ENCODE measurements around the gene SUSD3. TPM values are rescaled to one million over a fixed set of nuclear protein-coding genes. Genes with fewer than 3 reads are reported as not detected.
A peak's percentile ranks its signal among the peaks of the same experiment; 100 is the strongest.

The SUSD3 gene
- total and polyA plus RNA-seq, 2 of the 4 experiments (the other 2 are of a cell fraction): 0.54 to 1.5 TPM

DNA sequence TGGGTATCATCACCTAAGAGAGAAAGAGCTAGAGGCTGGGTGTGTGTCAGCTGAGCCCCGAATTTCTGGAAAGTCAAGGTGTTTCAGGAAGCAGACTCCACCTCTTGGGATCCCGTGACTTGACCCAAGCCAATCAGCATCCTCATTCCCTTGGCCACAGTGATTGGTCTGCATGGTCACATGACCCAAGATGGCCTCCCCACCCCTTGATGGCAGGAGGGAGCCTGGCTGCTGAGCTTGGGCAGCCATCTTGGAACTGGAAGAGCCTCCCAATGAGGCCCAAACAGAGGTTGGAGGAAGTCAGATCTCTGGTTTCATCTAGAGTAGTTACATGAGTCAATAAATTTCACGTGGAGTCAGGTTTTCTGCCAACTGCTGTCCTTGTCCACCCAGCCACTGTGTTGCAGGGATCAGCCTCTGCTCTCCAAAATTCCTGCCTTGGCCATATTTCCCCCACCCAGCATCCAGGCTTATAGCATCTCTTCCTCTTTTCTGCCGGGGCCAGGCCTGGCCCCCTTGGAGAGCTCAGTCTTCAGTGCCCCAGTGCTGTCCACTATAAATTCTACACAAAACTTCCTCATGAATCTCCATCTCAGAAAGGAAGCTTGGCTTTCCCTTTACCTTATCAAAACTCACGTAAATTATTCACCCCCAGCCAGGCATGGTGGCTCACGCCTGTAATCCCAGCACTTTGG, 17.2 kb upstream of the SUSD3 start:
- CTCF ChIA-PET: no interaction called here
- no peak overlapping the region for H2BK15ac ChIP-seq (ENCODE audit: low read depth, low read length)

More for the DNA sequence above, 17.2 kb upstream of the SUSD3 start:
- Histone ChIP-seq H4K20me1 (ENCODE audit: insufficient read depth, low read length) (no peaks in the 10 kb centered on the region), H3K9ac (ENCODE audit: low read depth, low read length) (no peak overlapping the region), H2BK20ac (ENCODE audit: low read depth, low read length) (no peak overlapping the region), H2AFZ (replicated peaks; ENCODE audit: low read length, poor library complexity) (peak overlapping the region; percentile 18), H4K5ac (ENCODE audit: low read depth, low read length) (no peak overlapping the region), H3K18ac (ENCODE audit: low read depth, low read length) (no peak overlapping the region), H3K14ac (replicated peaks; ENCODE audit: low read depth, low read length) (no peak overlapping the region), H3K4ac (ENCODE audit: low read depth, low read length) (no peak overlapping the region), H3K27ac (ENCODE audit: insufficient read depth, low read length) (no peak overlapping the region), H3K9me1 (ENCODE audit: insufficient read depth, low read length) (no peaks in the 10 kb centered on the region), H4K91ac (ENCODE audit: insufficient read depth, low read depth, low read length) (no peak overlapping the region), H2AK9ac (replicated peaks; ENCODE audit: low read depth, low read length, poor library complexity) (no peak overlapping the region), H3K36me3 (ENCODE audit: control insufficient read depth, insufficient read depth, low read length) (no peaks in the 10 kb centered on the region), H3K56ac (ENCODE audit: extremely low read depth, insufficient read depth, low read length) (no peak overlapping the region), H3K79me1 (ENCODE audit: low read depth in 1 of 2, low read length in 2 of 2) (no peaks in the 10 kb centered on the region), H3K23ac (ENCODE audit: low read depth, low read length) (no peak overlapping the region), H3K27me3 (ENCODE audit: control insufficient read depth, insufficient read depth, low read length) (no peaks in the 10 kb centered on the region), H3K9me3 (ENCODE audit: control insufficient read depth, insufficient read depth, low read length) (peaks cover 2% of the 10 kb centered on the region), H3K4me2 (ENCODE audit: low read depth, low read length) (no peak overlapping the region), H3K4me1 (ENCODE audit: control insufficient read depth, insufficient read depth, low read length) (no peaks in the 10 kb centered on the region), H3K4me3 (ENCODE audit: insufficient read depth, low read depth, low read length) (no peak overlapping the region), H2BK5ac (ENCODE audit: low read depth, low read length, poor library complexity, severe bottlenecking) (no peak overlapping the region), H4K8ac (ENCODE audit: low read depth in 2 of 2, low read length in 2 of 2) (no peak overlapping the region), H2BK120ac (ENCODE audit: low read depth, low read length) (no peak overlapping the region), H2AK5ac (ENCODE audit: low read depth, low read length) (no peak overlapping the region)
- POLR2A ChIA-PET (ENCODE audit: unreplicated experiment): no interaction called here
- 69% methylated on average over 2 of the region's 6 CpGs; no CpG with 5 or more reads in 1 of the 2 experiments for WGBS, 2 experiments (ENCODE audit: extremely low coverage in 2 of 2, insufficient read length in 1 of 2)
- intact Hi-C loops (cut with micrococcal nuclease) (no loop called here), in situ Hi-C loops (cut with MboI; ENCODE audit: low sequenced_read_pairs) (no loop called here), dilution Hi-C loops (cut with HindIII; ENCODE audit: low sequenced_read_pairs, unreplicated experiment) (no loop called here)
- ATAC-seq (ENCODE audit: low read depth): no peak
- BruUV-seq (replicated peaks): no TSS peak
- TF ChIP-seq, protein P1, sequence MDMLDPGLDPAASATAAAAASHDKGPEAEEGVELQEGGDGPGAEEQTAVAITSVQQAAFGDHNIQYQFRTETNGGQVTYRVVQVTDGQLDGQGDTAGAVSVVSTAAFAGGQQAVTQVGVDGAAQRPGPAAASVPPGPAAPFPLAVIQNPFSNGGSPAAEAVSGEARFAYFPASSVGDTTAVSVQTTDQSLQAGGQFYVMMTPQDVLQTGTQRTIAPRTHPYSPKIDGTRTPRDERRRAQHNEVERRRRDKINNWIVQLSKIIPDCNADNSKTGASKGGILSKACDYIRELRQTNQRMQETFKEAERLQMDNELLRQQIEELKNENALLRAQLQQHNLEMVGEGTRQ (IDR thresholded peaks at IDR 0.05; ENCODE audit: low read depth, low read length): peak; percentile 55
- no peak for TF ChIP-seq BHLHE40 (IDR thresholded peaks at IDR 0.05; ENCODE audit: low read depth, low read length)
- no peak for DNase-seq
